WTC11 (cell line): ENCODE measurements around the gene PROCA1.

Experiments used
- AFF4 ChIP-seq: sonication (generic); formaldehyde crosslinking; IDR thresholded peaks from 2 replicates; pipeline ENCODE4 v1.8.1; 2023; ENCODE audit warnings: mild to moderate bottlenecking, missing genetic modification reagents, borderline replicate concordance
- ATF1 ChIP-seq: sonication (generic); formaldehyde crosslinking; IDR thresholded peaks from 2 replicates; pipeline ENCODE4 v1.8.1; 2023; ENCODE audit warnings: mild to moderate bottlenecking, moderate library complexity, missing genetic modification reagents
- CBFB ChIP-seq: sonication (generic); formaldehyde crosslinking; IDR thresholded peaks from 2 replicates; pipeline ENCODE4 v1.8.1; 2022; ENCODE audit warnings: mild to moderate bottlenecking, low read depth, missing genetic modification reagents
- CTCF ChIP-seq: fragments of 200-600 bp; IDR thresholded peaks from 2 replicates; pipeline ENCODE4 v1.8.0; 2022; ENCODE audit warnings: antibody characterized with exemption
- ESRRA ChIP-seq: sonication (generic); formaldehyde crosslinking; IDR thresholded peaks from 2 replicates; pipeline ENCODE4 v1.8.1; 2022; ENCODE audit warnings: mild to moderate bottlenecking, missing genetic modification reagents, borderline replicate concordance
- ETV6 ChIP-seq: sonication (generic); formaldehyde crosslinking; IDR thresholded peaks from 2 replicates; pipeline ENCODE4 v1.8.1; 2022; ENCODE audit warnings: mild to moderate bottlenecking, missing genetic modification reagents
- MXD4 ChIP-seq: fragments of 250-450 bp; sonication (Bioruptor Pico); IDR thresholded peaks from 2 replicates; pipeline ENCODE4 v1.8.0; 2021; ENCODE audit warnings: mild to moderate bottlenecking, moderate library complexity, borderline replicate concordance
- NFE2L1 ChIP-seq: sonication (generic); formaldehyde crosslinking; IDR thresholded peaks from 2 replicates; pipeline ENCODE4 v1.8.1; 2023; ENCODE audit warnings: missing genetic modification reagents
- RELA ChIP-seq: sonication (generic); formaldehyde crosslinking; IDR thresholded peaks from 2 replicates; pipeline ENCODE4 v1.8.1; 2022; ENCODE audit warnings: missing genetic modification reagents, mild to moderate bottlenecking, borderline replicate concordance
- SMAD3 ChIP-seq: sonication (generic); formaldehyde crosslinking; IDR thresholded peaks from 2 replicates; pipeline ENCODE4 v1.8.0; 2022; ENCODE audit warnings: missing genetic modification reagents, mild to moderate bottlenecking, borderline replicate concordance
- TP53 ChIP-seq: sonication (generic); formaldehyde crosslinking; IDR thresholded peaks from 2 replicates; pipeline ENCODE4 v1.8.1; 2023; ENCODE audit warnings: mild to moderate bottlenecking, missing genetic modification reagents
- ZMAT4 ChIP-seq: fragments of 250-450 bp; sonication (Bioruptor Pico); IDR thresholded peaks from 2 replicates; pipeline ENCODE4 v1.9.0; 2021; ENCODE audit warnings: mild to moderate bottlenecking
- ZNF512 ChIP-seq: sonication (generic); formaldehyde crosslinking; IDR thresholded peaks from 2 replicates; pipeline ENCODE4 v1.8.1; 2022; ENCODE audit warnings: missing genetic modification reagents, borderline replicate concordance

GRCh38 chr17:28688481-28688880 lies 23.2 kb downstream of the PROCA1 start:
- no peak for TF ChIP-seq RELA (CRISPR knock-in tag)
- TF ChIP-seq CTCF, result no peak
- TF ChIP-seq MXD4 (CRISPR knock-in tag), result no peak
- no peak for TF ChIP-seq ZNF512 (CRISPR knock-in tag)
- no peak for TF ChIP-seq TP53 (CRISPR knock-in tag)
- TF ChIP-seq NFE2L1 (CRISPR knock-in tag), result no peak
- TF ChIP-seq ETV6, result no peak
- TF ChIP-seq SMAD3 (CRISPR knock-in tag), result no peak
- no peak for TF ChIP-seq ZMAT4
- TF ChIP-seq ESRRA (CRISPR knock-in tag), result no peak
- TF ChIP-seq AFF4, result no peak
- TF ChIP-seq ATF1 (CRISPR knock-in tag), result no peak
- TF ChIP-seq CBFB (CRISPR knock-in tag), result no peak
